Stomach (tissue), 9 donors: ENCODE measurements around the gene GTF2IRD1. TPM values are rescaled to one million over a fixed set of nuclear protein-coding genes. Genes with fewer than 3 reads are reported as not detected.
A peak's percentile ranks its signal among the peaks of the same experiment; 100 is the strongest.
"Not testable (repeated sequence)": the region's sequence is repeated elsewhere in the genome, so short reads cannot be mapped to it uniquely, and the experiment has no call there.

Experiments
- DNase-seq, 2 donors: peaks; one replicate each; pipeline versions ENCODE4 v3.0.0 to v3.0.0-alpha.2; 2013 to 2019
- H3K27ac ChIP-seq, 5 donors: fragments of 200-600 bp in 4 of 5; sonication (generic) in 4 of 5; one replicate each; pipeline ENCODE4 v1.5.1; 2013 to 2019; ENCODE audit warnings: mild to moderate bottlenecking in 1 of 5, moderate library complexity in 1 of 5
- H3K27me3 ChIP-seq, 3 donors: fragments of 200-600 bp; sonication (generic); one replicate each; pipeline ENCODE4 v1.5.1; 2017 to 2019; ENCODE audit warnings: mixed run types in 1 of 3
- H3K36me3 ChIP-seq, 4 donors: fragments of 200-600 bp; sonication (generic); 1 replicate in 3 of 4; 2 replicates in 1 of 4; pipeline ENCODE4 v1.5.1; 2016 to 2019
- H3K4me1 ChIP-seq, 4 donors: fragments of 200-600 bp; sonication (generic); one replicate each; pipeline ENCODE4 v1.5.1; 2016 to 2019
- H3K4me3 ChIP-seq, 4 donors: fragments of 200-600 bp; sonication (generic) in 3 of 4; one replicate each; pipeline ENCODE4 v1.5.1; 2016 to 2019; ENCODE audit warnings: mild to moderate bottlenecking in 1 of 4
- H3K9me3 ChIP-seq, 4 donors: fragments of 200-600 bp; sonication (generic); one replicate each; pipeline ENCODE4 v1.5.1; 2016 to 2019
- CTCF ChIP-seq, 7 experiments: fragments of 450-650 bp in 4 of 7; fragments of 200-600 bp in 3 of 7; sonication (generic) in 3 of 7; IDR thresholded peaks; one replicate each; pipeline ENCODE4 v1.5.1; 2016 to 2019; ENCODE audit warnings: antibody characterized with exemption in 7 of 7, control low read depth in 2 of 7, mild to moderate bottlenecking in 1 of 7
- EP300 ChIP-seq: sonication (generic); formaldehyde crosslinking; IDR thresholded peaks from one replicate; pipeline ENCODE4 v1.6.1; 2017; ENCODE audit warnings: antibody characterized with exemption
- POLR2A ChIP-seq, 4 donors: fragments of 450-650 bp; IDR thresholded peaks; one replicate each; pipeline ENCODE4 v1.6.1; 2016; ENCODE audit warnings: antibody characterized with exemption in 4 of 4, control low read depth in 2 of 4, mild to moderate bottlenecking in 1 of 4, moderate library complexity in 1 of 4
- POLR2AphosphoS5 ChIP-seq, 3 donors: sonication (generic); formaldehyde crosslinking; IDR thresholded peaks; one replicate each; pipeline ENCODE4 v1.6.1; 2016; ENCODE audit warnings: antibody characterized with exemption in 3 of 3
- WGBS, 5 donors: extraction: QIAGEN DNeasy Blood & Tissue Kit in 3 of 5; methylation state at CpG; one replicate each; pipeline versions ENCODE4 v1.1.5 to v1.1.7; 2013 to 2018; 5-methylcytosine and 5-hydroxymethylcytosine counted together
- intact Hi-C: fragments of 100-400 bp; cut with DNase I; formaldehyde crosslinking; loops from one replicate; pipeline ENCODE4 v1.15.1; 2023; ENCODE audit warnings: low total_unique reads
- polyA plus RNA-seq, 3 donors: library from polyadenylated mRNA; stranded (reverse); fragments of 200-250 nt; gene quantifications; one replicate each; pipeline ENCODE4 v1.2.3, GENCODE V29; 2013
- total RNA-seq, 5 donors: library from RNA; depleted of rRNA; stranded (reverse); fragments of >200 nt; gene quantifications; one replicate each; pipeline versions ENCODE4 v1.1.0 to v1.2.3, GENCODE V29; 2014 to 2016
- donor health status: healthy with polysubstance abuse.
- donor health status: Bipolar disorder and iron deficiency.
- donor health status: healthy.

Gene GTF2IRD1
- total and polyA plus RNA-seq, 8 donors = 8.0 to 41.1 (median 15.3) TPM

- Histone ChIP-seq H3K27me3 (no peaks in the 10 kb centered on the region), H3K4me1 (peaks cover 0 to 31% (median 22%) of the 10 kb centered on the region in 4 donors), H3K4me3 (no peak overlapping the region), H3K36me3 (peaks cover 0 to 77% (median 67%) of the 10 kb centered on the region in 4 donors), H3K9me3 (peaks cover 0 to 3% (median under 1%) of the 10 kb centered on the region in 4 donors), H3K27ac (peak overlapping the region; percentile 3 to 70 (median 54))
- 60 to 78% (median 74%) methylated on average over 8 of the region's 8 CpGs for WGBS, 5 donors
- peak in 1 of 3 donors; percentile 7 for TF ChIP-seq POLR2AphosphoS5 (IDR thresholded peaks at IDR 0.05)
- no peak for TF ChIP-seq POLR2A (IDR thresholded peaks at IDR 0.05)
- no peak for TF ChIP-seq CTCF (IDR thresholded peaks at IDR 0.05)
- intact Hi-C loops = no loop called here
- no peak for DNase-seq
Measured at GRCh38 chr7:74526780-74527179, 73.1 kb downstream of the GTF2IRD1 start.

GRCh38 chr7:74527842-74528241 is 74.1 kb downstream of the GTF2IRD1 start:
- no peak for TF ChIP-seq EP300
- TF ChIP-seq POLR2AphosphoS5 (IDR thresholded peaks at IDR 0.05) = peak in 2 of 3 donors; percentile 61 to 71
- Histone ChIP-seq H3K4me3 (no peak overlapping the region), H3K27me3 (no peaks in the 10 kb centered on the region), H3K36me3 (peaks cover 0 to 77% (median 68%) of the 10 kb centered on the region in 4 donors), H3K9me3 (no peaks in the 10 kb centered on the region), H3K4me1 (peaks cover 0 to 31% (median 22%) of the 10 kb centered on the region in 4 donors), H3K27ac (peak overlapping the region; percentile 15 to 70 (median 54))
- DNase-seq = peak; percentile 82 to 90
- WGBS, 5 donors = 34 to 75% (median 41%) methylated on average over 7 of the region's 7 CpGs
- intact Hi-C loops = no loop called here

GRCh38 chr7:74528773-74529172 is 75.1 kb downstream of the GTF2IRD1 start:
- Histone ChIP-seq H3K36me3 (peaks cover 3 to 77% (median 68%) of the 10 kb centered on the region in 4 donors), H3K4me1 (peaks cover 0 to 31% (median 22%) of the 10 kb centered on the region in 4 donors)
- DNase-seq, H3K27me3 ChIP-seq, H3K9me3 ChIP-seq, H3K4me3 ChIP-seq, intact Hi-C loops, H3K27ac ChIP-seq: not testable (repeated sequence)
- 84 to 97% (median 95%) methylated on average over 7 of the region's 7 CpGs for WGBS, 5 donors

GRCh38 chr7:74535951-74536356 is 82.2 kb downstream of the GTF2IRD1 start:
- Histone ChIP-seq H3K27ac (peak overlapping the region in 4 of 5 donors; percentile 9 to 59 (median 47)), H3K36me3 (peaks cover 14 to 99% (median 89%) of the 10 kb centered on the region in 4 donors), H3K9me3 (no peaks in the 10 kb centered on the region), H3K27me3 (no peaks in the 10 kb centered on the region), H3K4me3 (no peak overlapping the region), H3K4me1 (peaks cover 0 to 17% (median 11%) of the 10 kb centered on the region in 4 donors)
- peak in 1 of 2 donors; percentile 40 for DNase-seq
- intact Hi-C loops = loop anchor here (10.0 kb wide), 1 partner anchor 91 kb away; no protein-coding TSS in a partner anchor
- 46 to 83% (median 60%) methylated on average over 1 to 13 of the region's 13 CpGs for WGBS, 5 donors
- TF ChIP-seq CTCF (IDR thresholded peaks at IDR 0.05) (no peak), POLR2AphosphoS5 (IDR thresholded peaks at IDR 0.05) (no peak), POLR2A (IDR thresholded peaks at IDR 0.05) (no peak)

GRCh38 chr7:74541937-74542336 is 88.2 kb downstream of the GTF2IRD1 start:
- 89 to 96% (median 92%) methylated on average over 5 of the region's 5 CpGs for WGBS, 5 donors
- Histone ChIP-seq H3K4me1 (peaks cover 0 to 23% (median 9%) of the 10 kb centered on the region in 4 donors), H3K36me3 (peaks cover 7 to 84% (median 71%) of the 10 kb centered on the region in 4 donors), H3K9me3 (peaks cover 0 to 12% (median 4%) of the 10 kb centered on the region in 4 donors)
- DNase-seq, H3K27ac ChIP-seq, H3K27me3 ChIP-seq, H3K4me3 ChIP-seq: not testable (repeated sequence)
- intact Hi-C loops = loop anchor here (10.0 kb wide), 1 partner anchor 117 kb away; no protein-coding TSS in a partner anchor

- peaks cover 0 to 23% (median 9%) of the 10 kb centered on the region in 4 donors for H3K4me1 ChIP-seq
- H3K36me3 ChIP-seq = peaks cover 7 to 84% (median 72%) of the 10 kb centered on the region in 4 donors
- no peak overlapping the region for H3K4me3 ChIP-seq
- intact Hi-C loops = loop anchor here (10.0 kb wide), 1 partner anchor 118 kb away; no protein-coding TSS in a partner anchor
- H3K27me3 ChIP-seq = no peaks in the 10 kb centered on the region
- whole genome bisulfite sequencing, 5 donors = 54 to 67% (median 56%) methylated on average over 9 of the region's 9 CpGs
- H3K27ac ChIP-seq = no peak overlapping the region
- no peak for TF ChIP-seq CTCF (IDR thresholded peaks at IDR 0.05)
- TF ChIP-seq EP300 = no peak
- TF ChIP-seq POLR2AphosphoS5 (IDR thresholded peaks at IDR 0.05) = no peak
- no peak for TF ChIP-seq POLR2A (IDR thresholded peaks at IDR 0.05)
- H3K9me3 ChIP-seq = peaks cover 0 to 12% (median 4%) of the 10 kb centered on the region in 4 donors
- DNase-seq = peak; percentile 70
Measured at GRCh38 chr7:74542558-74543117, 88.9 kb downstream of the GTF2IRD1 start.
